Effector memory CD4-positive, alpha-beta T cell (primary cell): ENCODE measurements around the gene SENP3.

Source experiments
- DNase-seq, 3 donors: peaks; one replicate each; pipeline ENCODE4 v3.0.0-alpha.2; 2020
- H3K27ac ChIP-seq: 2 replicates; pipeline ENCODE4 v1.7.0; 2013; ENCODE audit warnings: mild to moderate bottlenecking, low read length, moderate library complexity; ENCODE audit not compliant: insufficient read depth, poor library complexity, severe bottlenecking
- H3K27me3 ChIP-seq: replicated peaks from 2 replicates; pipeline ENCODE4 v1.7.0; 2013; ENCODE audit warnings: mild to moderate bottlenecking, low read length; ENCODE audit not compliant: insufficient read depth, control insufficient read depth, poor library complexity, severe bottlenecking
- H3K36me3 ChIP-seq: 2 replicates; pipeline ENCODE4 v1.7.0; 2013; ENCODE audit warnings: mild to moderate bottlenecking, low read length, moderate library complexity; ENCODE audit not compliant: control insufficient read depth, insufficient read depth
- H3K4me1 ChIP-seq: 2 replicates; pipeline ENCODE4 v1.7.0; 2013; ENCODE audit warnings: low read length, mild to moderate bottlenecking; ENCODE audit not compliant: control insufficient read depth, insufficient read depth, poor library complexity, severe bottlenecking
- H3K4me3 ChIP-seq: 2 replicates; pipeline ENCODE4 v1.7.0; 2013; ENCODE audit warnings: low read length, low read depth, mild to moderate bottlenecking; ENCODE audit not compliant: insufficient read depth, poor library complexity, severe bottlenecking
- H3K9me3 ChIP-seq: 2 replicates; pipeline ENCODE4 v1.7.0; 2013; ENCODE audit warnings: mild to moderate bottlenecking, low read length, moderate library complexity; ENCODE audit not compliant: control insufficient read depth

Gene SENP3

DNA sequence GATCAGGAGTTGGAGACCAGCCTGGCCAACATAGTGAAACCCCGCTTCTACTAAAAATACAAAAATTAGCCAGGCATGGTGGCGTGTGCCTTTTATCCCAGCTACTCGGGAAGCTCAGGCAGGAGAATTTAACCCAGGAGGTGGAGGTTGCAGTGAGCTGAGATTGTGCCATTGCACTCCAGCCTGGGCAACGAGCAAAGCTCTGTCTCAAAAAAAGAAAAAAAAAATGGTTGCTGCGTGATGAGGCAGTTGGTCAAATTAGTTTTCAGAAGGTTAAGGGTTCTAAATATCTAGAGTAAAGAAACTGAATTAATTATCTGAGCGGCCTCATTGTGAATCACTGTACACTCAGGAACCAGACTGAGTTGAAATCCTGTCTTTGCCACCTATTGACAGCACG, 14.2 kb downstream of the SENP3 start:
- Histone ChIP-seq H3K36me3 (peaks cover 52% of the 10 kb centered on the region), H3K9me3 (no peaks in the 10 kb centered on the region), H3K27me3 (no peaks in the 10 kb centered on the region), H3K4me3 (no peak overlapping the region), H3K27ac (no peak overlapping the region), H3K4me1 (peaks cover 27% of the 10 kb centered on the region)
- DNase-seq, result no peak

DNA sequence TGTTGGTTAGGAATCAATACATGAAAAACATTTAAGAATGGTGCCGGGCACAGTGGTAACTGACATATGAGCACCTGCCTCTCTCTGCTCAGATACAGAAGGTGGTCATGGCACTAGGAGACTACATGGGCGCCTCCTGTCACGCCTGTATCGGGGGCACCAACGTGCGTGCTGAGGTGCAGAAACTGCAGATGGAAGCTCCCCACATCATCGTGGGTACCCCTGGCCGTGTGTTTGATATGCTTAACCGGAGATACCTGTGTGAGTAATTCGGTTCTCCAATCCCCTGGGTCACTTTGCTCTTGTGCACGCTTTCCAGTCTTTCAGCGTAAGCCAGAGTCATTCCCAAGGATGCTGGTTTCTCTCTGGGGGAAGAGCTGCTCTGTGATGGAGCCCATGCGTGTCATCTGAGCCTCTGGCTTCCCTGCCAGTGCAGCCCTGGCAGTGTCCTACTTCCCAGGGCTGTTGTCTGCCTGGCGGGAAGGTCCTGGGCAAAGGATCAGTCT, 14.8 kb downstream of the SENP3 start:
- peaks cover 27% of the 10 kb centered on the region for H3K4me1 ChIP-seq
- H3K4me3 ChIP-seq, result no peak overlapping the region

DNA sequence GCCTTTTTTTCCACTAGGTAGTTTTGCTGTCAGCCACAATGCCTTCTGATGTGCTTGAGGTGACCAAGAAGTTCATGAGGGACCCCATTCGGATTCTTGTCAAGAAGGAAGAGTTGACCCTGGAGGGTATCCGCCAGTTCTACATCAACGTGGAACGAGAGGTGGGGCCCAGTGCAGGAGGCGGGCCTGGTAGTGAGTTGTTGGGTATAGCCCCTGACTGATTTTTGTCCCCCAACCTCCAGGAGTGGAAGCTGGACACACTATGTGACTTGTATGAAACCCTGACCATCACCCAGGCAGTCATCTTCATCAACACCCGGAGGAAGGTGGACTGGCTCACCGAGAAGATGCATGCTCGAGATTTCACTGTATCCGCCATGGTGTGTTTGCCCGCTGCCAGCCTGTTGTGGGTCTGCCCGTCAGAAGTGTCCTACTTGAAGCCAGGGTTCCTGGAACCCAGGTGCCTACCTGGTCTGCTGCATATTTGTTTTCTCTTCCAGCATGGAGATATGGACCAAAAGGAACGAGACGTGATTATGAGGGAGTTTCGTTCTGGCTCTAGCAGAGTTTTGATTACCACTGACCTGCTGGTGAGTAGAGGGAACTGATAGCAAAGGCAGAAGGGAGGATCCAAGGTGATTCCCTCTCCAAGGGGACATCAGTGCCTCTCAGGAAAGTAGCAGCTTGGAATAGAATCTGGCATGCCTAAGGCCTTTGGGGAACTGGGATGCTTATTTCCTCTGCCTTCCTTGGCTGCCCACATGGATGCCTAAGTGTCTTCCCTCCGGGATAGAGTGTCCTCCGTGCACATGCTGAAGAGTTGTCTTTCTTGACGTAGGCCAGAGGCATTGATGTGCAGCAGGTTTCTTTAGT, 15.8 kb downstream of the SENP3 start:
- peaks cover 51% of the 10 kb centered on the region for H3K36me3 ChIP-seq
- no peak for DNase-seq
- H3K9me3 ChIP-seq, result no peaks in the 10 kb centered on the region
- no peak overlapping the region for H3K4me3 ChIP-seq
- H3K27ac ChIP-seq, result no peak overlapping the region
- no peaks in the 10 kb centered on the region for H3K27me3 ChIP-seq
- peaks cover 24% of the 10 kb centered on the region for H3K4me1 ChIP-seq

More for the DNA sequence above, 14.8 kb downstream of the SENP3 start:
- Histone ChIP-seq H3K9me3 (no peaks in the 10 kb centered on the region), H3K27ac (no peak overlapping the region), H3K36me3 (peaks cover 51% of the 10 kb centered on the region), H3K27me3 (no peaks in the 10 kb centered on the region)
- no peak for DNase-seq

DNA sequence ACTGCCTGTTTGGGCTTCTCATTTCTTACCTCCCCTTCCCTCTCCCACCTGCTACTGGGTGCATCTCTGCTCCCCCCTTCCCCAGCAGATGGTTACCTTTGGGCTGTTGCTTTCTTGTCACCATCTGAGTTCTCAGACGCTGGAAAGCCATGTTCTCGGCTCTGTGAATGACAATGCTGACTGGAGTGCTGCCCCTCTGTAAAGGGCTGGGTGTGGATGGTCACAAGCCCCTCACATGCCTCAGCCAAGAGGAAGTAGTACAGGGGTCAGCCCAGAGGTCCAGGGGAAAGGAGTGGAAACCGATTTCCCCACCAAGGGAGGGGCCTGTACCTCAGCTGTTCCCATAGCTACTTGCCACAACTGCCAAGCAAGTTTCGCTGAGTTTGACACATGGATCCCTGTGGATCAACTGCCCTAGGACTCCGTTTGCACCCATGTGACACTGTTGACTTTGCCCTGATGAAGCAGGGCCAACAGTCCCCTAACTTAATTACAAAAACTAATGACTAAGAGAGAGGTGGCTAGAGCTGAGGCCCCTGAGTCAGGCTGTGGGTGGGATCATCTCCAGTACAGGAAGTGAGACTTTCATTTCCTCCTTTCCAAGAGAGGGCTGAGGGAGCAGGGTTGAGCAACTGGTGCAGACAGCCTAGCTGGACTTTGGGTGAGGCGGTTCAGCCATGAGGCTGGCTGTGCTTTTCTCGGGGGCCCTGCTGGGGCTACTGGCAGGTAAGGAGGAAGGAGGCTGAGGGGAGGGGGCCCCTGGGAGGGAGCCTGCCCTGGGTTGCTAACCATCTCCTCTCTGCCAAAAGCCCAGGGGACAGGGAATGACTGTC, 17.5 kb downstream of the SENP3 start, which contains the start of gene CD68:
Gene CD68 (plus strand): TSS at position 638 of the 833 bp plus-strand sequence. CDS start 40 bp downstream, at position 678.
- Histone ChIP-seq H3K4me3 (no peak within 1 kb of the TSS), H3K27ac (peak within 1 kb of the TSS; percentile 43), H3K4me1 (peaks cover 27% of the 10 kb centered on the region), H3K36me3 (peaks cover 46% of the 10 kb centered on the region), H3K27me3 (no peaks in the 10 kb centered on the region), H3K9me3 (no peaks in the 10 kb centered on the region)
- peak; percentile 16 to 25 (median 19) for DNase-seq

DNA sequence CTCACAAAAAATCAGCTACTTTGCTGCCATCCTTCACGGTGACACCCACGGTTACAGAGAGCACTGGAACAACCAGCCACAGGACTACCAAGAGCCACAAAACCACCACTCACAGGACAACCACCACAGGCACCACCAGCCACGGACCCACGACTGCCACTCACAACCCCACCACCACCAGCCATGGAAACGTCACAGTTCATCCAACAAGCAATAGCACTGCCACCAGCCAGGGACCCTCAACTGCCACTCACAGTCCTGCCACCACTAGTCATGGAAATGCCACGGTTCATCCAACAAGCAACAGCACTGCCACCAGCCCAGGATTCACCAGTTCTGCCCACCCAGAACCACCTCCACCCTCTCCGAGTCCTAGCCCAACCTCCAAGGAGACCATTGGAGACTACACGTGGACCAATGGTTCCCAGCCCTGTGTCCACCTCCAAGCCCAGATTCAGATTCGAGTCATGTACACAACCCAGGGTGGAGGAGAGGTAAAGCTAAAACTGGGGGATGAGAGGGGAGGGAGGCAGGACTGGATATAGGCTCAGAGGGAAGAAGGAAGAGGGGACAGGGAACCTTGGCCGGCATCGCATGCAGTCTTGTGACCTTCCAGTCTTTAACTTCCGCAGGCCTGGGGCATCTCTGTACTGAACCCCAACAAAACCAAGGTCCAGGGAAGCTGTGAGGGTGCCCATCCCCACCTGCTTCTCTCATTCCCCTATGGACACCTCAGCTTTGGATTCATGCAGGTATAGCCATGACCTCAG, 18.3 kb downstream of the SENP3 start:
- Histone ChIP-seq H3K4me3 (no peak overlapping the region), H3K9me3 (no peaks in the 10 kb centered on the region), H3K4me1 (peaks cover 29% of the 10 kb centered on the region), H3K27me3 (no peaks in the 10 kb centered on the region), H3K27ac (peak overlapping the region; percentile 43), H3K36me3 (peaks cover 38% of the 10 kb centered on the region)
- DNase-seq, result no peak

DNA sequence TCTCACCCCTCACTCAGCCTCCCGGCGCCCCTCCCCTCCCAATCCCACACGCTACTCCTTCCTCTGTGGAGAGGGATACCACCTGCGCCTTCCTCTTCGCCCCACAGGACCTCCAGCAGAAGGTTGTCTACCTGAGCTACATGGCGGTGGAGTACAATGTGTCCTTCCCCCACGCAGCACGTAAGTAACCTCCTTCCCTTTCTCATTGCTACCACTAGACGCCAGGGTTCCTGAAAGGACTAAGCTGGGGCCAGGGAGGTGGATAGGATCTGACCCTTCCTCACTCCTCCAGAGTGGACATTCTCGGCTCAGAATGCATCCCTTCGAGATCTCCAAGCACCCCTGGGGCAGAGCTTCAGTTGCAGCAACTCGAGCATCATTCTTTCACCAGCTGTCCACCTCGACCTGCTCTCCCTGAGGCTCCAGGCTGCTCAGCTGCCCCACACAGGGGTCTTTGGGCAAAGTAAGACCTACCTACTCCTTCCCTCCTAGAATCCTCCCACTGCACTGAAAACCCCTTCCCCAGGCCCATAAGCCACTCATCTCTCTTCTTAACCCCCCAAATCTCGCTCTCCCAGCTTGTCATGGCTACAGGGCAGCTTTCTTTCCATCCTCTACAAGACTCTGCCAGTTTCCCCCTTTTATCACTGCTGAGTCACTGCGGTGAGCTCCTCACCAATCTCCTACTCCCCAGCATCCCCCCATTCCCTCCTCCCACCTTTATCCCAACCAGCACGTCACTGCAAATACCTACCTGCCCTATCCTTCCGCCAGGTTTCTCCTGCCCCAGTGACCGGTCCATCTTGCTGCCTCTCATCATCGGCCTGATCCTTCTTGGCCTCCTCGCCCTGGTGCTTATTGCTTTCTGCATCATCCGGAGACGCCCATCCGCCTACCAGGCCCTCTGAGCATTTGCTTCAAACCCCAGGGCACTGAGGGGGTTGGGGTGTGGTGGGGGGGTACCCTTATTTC, 19.2 kb downstream of the SENP3 start:
- peaks cover 29% of the 10 kb centered on the region for H3K36me3 ChIP-seq
- DNase-seq, result no peak
- H3K4me3 ChIP-seq, result no peak overlapping the region
- H3K27ac ChIP-seq, result no peak overlapping the region
- no peaks in the 10 kb centered on the region for H3K9me3 ChIP-seq
- H3K27me3 ChIP-seq, result no peaks in the 10 kb centered on the region
- H3K4me1 ChIP-seq, result peaks cover 24% of the 10 kb centered on the region

DNA sequence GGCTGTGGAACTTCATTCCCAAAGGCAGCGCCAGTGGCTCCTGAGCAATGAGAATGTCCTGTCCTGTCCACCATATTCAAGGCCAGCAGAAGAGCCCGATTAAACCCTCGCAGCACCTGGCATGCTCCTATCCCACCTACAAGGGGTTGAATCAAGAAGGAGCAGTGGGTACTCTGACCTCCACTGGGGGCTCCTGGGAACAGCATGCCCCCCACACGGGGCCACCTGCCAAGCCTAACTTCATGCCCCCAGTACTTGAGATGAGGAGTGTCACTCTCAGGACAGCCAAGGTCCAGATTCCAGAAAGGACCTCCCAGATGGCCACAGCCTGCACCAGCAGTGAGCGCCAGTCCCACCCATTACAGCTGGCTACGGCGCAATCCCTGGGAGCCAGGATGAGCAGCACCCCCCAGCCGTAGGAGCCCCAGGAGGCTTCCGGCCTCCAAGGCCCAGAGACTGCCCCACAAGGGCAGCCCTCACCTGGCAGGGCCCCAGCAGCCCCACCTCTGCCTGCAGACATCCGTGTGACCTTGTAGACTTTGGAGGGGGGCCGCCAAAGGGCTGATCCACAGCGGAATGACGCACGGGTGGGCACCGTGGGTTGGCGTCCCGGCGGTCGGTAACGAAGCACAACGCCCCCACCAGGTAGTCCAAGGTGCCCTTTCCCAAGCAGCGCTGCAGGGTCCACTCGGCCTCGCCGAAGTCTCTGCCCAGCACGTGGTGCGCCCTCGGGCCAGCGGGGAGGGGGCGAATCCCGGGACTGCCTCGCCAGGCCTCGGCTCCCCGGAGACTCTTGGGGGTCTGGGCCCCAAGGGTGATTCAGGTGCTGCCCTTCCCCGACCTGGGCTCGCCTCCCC, 20.9 kb downstream of the SENP3 start:
- no peak for DNase-seq
- H3K9me3 ChIP-seq, result no peaks in the 10 kb centered on the region
- H3K4me3 ChIP-seq, result peak overlapping the region; percentile 89
- H3K27me3 ChIP-seq, result no peaks in the 10 kb centered on the region
- peaks cover 24% of the 10 kb centered on the region for H3K4me1 ChIP-seq
- no peak overlapping the region for H3K27ac ChIP-seq
- H3K36me3 ChIP-seq, result peaks cover 19% of the 10 kb centered on the region

DNA sequence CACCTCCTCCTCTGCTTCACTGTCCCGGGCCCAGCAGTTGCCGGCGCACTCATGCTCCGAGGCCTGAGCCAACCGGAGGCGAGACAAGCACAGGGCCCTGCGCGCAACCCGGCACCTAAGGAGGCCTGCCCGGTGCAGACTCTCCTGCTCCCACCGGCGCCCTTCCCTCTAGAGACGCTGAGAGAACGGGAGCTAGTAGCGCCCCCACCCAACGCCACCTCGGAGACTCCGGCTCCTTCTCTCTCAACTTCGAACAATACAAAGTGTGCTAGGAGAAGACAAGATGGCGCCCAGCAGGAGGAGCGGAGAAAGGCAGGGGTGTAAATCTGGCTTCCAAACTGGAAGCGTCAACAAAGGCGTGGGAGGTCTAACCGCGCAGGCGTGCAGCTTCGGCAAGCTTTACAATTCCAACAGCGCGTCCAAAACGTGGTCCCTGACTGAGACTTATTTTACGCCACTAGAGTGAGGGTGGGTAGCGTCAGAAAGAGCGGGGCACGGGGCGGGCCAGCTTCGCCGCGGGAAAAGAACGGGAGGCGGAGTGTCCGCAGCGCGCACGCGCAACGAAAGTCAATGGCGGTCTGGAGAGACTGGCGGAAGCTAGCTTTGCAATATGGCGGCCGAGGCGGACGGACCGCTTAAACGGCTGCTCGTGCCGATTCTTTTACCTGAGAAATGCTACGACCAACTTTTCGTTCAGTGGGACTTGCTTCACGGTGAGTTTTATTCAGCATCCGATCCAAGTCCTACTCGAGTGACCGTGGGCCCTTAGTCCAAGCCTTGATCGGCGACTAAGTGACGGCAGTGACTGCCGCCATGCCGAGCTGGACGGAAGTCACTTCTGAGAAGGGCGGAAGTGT, 21.8 kb downstream of the SENP3 start, which contains the start of gene MPDU1:
Gene MPDU1 (plus strand): TSS at position 600 of the 857 bp plus-strand sequence. CDS start 11 bp downstream, at position 611.
- DNase-seq, result peak; percentile 87 to 91 (median 89)
- Histone ChIP-seq H3K9me3 (no peaks in the 10 kb centered on the region), H3K27ac (peak within 1 kb of the TSS; percentile 97), H3K4me3 (peak within 1 kb of the TSS; percentile 89), H3K4me1 (peaks cover 24% of the 10 kb centered on the region), H3K27me3 (no peaks in the 10 kb centered on the region), H3K36me3 (peaks cover 20% of the 10 kb centered on the region)
